Posterior vena cava (tissue), 2 donors: ENCODE measurements around the gene MTMR3. TPM values are rescaled to one million over a fixed set of nuclear protein-coding genes. Genes with fewer than 3 reads are reported as not detected.
A peak's percentile ranks its signal among the peaks of the same experiment; 100 is the strongest.
"Not testable (repeated sequence)": the region's sequence is repeated elsewhere in the genome, so short reads cannot be mapped to it uniquely, and the experiment has no call there.

Experiments used
- DNase-seq: peaks from one replicate; pipeline ENCODE4 v3.0.0-alpha.2; 2020; ENCODE audit warnings: low spot score
- intact Hi-C, 2 donors: fragments of 100-400 bp; cut with DNase I; formaldehyde crosslinking; loops; one replicate each; pipeline versions ENCODE4 v1.14.1 to v1.14.2; 2022 to 2023
- long read RNA-seq, 2 donors: library from polyadenylated mRNA; unstranded; transcript quantifications; one replicate each; pipeline ENCODE4 v2.0.0, GENCODE V29; 2020 to 2021
- total RNA-seq, 2 donors: library from RNA; stranded (reverse); fragmentation: NEBNext Ultra II Directional; extraction: Animal tissue kit (Norgen Biotek cat#: 25700); gene quantifications; one replicate each; pipeline ENCODE4 v1.2.1, GENCODE V29; 2021
- donor health status: DM: yes; HTN: yes; CAD: no.
- donor health status: DM: yes; HTN: yes; CAD: no.

The MTMR3 gene
- 10 to 100 TPM; 35.8 to 37.6 TPM for total RNA-seq
- long read RNA-seq, donor 1, full-length matches to known transcripts = 1 of 10 reads
- long read RNA-seq, donor 1, partial matches to known transcripts = 4 of 10 reads
- long read RNA-seq, donor 1, other reads (novel, unspliced or antisense) = 5 of 10 reads
- long read RNA-seq, donor 2, partial matches to known transcripts = 1 of 7 reads
- long read RNA-seq, donor 2, other reads (novel, unspliced or antisense) = 6 of 7 reads

DNA sequence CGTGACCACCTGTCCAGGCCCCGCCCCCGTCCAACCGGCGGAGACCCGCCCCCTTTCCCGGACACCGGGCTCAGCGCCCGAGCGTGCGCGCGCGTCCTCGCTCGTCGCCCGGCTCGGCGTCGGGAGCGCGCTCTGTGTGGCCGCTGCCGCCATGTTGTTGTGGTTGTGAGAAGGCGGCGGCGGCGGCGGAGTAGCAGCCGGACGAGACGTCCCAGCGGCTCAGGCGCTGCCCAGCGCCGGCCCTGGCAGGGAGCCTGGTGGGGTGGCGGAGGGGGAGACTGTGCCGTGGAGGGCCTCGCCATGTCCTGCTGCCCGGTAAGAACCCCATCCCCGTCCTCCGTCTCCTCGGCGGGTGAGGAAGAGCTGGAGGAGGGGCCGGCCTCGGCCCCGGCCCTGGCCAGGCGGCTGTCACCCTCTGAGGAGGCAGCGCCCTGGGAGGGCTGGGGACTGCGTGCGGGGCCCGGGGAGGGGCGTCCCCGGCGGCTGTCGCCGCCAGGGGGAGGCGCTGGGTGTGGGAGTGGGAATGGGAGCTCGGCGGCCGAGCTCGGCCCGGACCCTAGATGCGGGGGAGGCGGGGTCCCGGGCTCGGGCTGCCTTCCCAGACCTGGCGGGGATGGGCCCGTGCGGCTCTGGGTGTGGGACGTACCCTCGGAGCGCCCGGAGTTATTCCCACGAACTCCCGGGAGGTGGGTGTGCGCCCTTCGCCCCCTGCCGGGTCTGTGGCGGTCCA lies at the start of gene MTMR3:
MTMR3 (plus strand) TSS at position 130 of the 730 bp plus-strand sequence. CDS start 87,886 bp downstream, outside the sequence.
- peak; percentile 98 for DNase-seq
- intact Hi-C loops = no loop called here

- DNase-seq = no peak
- intact Hi-C loops = loop anchor here in 1 of 2 donors (10.0 kb wide), 1 partner anchor 171 kb away; no protein-coding TSS in a partner anchor
Measured at GRCh38 chr22:29833392-29833965, 49.5 kb upstream of the MTMR3 start.

GRCh38 chr22:29834046-29834445 lies 48.9 kb upstream of the MTMR3 start:
- no peak for DNase-seq
- intact Hi-C loops = loop anchor here in 1 of 2 donors (10.0 kb wide), 1 partner anchor 171 kb away; no protein-coding TSS in a partner anchor

- intact Hi-C loops = loop anchor here in 1 of 2 donors (10.0 kb wide), 1 partner anchor 168 kb away; no protein-coding TSS in a partner anchor
- peak; percentile 30 for DNase-seq
Measured at GRCh38 chr22:29836791-29837370, 46.1 kb upstream of the MTMR3 start.

DNA sequence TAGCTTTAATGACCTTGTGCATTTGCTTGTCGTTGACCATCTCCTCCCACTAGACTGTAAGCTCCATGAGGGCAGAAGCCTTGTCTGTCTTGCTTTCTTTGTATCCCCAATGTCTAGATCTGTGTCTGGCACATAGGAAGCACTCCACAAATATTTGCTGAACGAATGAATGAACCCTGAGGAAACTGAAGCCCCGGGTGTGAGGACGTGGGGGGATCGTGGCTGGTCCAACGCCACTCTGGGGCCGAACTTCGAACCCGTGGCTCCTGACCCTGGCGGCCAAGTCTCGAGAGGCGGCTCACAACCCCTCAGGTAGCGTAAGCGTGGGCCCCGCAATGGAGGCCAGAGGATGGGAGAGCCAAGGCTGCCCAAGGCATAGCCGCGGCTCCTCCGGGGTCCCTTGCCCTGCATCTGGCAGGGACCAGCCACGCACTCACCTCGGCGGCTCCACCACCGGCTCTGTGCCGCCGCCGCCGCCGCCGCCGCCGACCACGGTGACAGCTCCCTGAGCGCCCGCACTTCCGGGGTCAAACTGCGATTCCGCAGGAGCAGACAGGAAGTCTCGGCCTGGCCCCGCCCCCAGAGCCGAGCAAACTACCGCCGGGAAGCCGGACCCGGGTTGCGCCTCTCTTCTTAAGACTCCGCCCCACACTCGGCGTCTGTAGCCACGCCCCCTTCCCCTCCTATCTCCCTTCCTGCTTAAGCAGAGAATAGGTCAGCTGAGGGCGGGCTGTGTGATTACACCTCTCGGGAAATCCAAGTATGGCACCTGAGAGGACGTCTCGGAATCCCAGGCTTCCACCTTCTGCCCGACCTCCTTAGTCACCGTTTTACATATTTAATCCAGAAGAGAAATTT lies 45.0 kb upstream of the MTMR3 start, which contains the start of gene ASCC2:
ASCC2 (minus strand) TSS at position 534 of the 858 bp plus-strand sequence. CDS start 5,949 bp downstream, outside the sequence.
- intact Hi-C loops = loop anchor here (2.0 to 10.0 kb wide), 2 partner anchors 37 to 167 kb away; no protein-coding TSS in a partner anchor
- DNase-seq = peak; percentile 100

DNA sequence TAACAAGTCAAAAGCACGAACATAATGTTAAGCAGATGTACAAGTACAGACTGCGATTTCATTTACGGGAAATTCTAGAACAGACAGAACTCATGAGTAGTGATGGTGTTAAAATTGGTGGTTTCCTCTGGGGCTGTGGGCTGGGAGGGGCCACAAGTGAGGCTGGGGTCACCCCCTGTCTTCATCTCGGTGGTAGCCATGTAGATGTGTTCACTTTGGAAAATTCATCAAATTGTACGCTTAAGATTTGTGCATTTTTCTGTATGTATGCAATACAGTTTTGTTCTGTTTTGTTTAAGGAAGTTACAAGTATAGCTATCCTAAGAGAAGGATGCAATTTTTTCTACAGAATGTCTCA lies 44.4 kb upstream of the MTMR3 start:
- no peak for DNase-seq
- intact Hi-C loops = loop anchor here (2.0 to 10.0 kb wide), 2 partner anchors 36 to 166 kb away; no protein-coding TSS in a partner anchor

DNA sequence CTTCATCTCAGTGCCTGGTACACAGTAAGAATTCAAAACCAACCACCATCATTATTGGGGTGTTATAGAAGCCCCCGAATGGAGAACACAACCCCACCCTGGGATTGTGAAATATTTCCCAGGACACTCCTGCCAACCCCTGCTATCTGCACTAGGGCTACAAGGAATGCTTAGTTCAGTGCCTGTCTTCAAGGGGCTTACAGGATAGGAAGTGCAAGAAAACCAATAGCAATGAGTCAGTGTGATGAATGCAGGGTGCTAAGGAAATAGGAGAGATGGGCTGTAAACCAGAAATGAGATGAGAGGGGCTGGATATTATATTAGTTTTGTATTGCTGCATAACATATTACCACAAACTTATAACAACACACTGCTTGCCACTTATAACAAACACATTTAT lies 43.9 kb upstream of the MTMR3 start:
- DNase-seq = no peak

GRCh38 chr22:29840498-29840897 lies 42.5 kb upstream of the MTMR3 start:
- intact Hi-C loops = no loop called here
- no peak for DNase-seq

More for the DNA sequence above, 43.9 kb upstream of the MTMR3 start:
- intact Hi-C loops = loop anchor here (2.0 to 10.0 kb wide), 2 partner anchors 36 to 166 kb away; no protein-coding TSS in a partner anchor

DNA sequence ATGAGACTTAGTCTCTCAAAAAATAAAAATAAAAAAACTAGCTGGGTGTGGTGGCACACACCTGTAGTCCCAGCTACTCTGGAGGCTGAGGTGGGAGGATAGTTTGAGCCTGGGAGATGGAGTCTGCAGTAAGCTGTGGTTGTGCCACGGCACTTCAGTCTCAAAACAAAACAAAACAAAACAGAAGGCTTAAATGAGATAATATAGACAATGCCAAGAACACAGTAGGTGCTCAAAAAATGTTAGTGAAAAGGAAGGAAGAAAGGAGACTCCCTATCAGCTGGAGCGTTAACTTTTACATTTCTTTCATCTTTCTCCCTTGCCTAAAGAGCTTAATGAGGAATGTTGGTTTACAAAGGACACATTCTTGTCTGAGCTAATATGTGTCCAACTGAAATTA lies 40.8 kb upstream of the MTMR3 start:
- DNase-seq = no peak
- intact Hi-C loops = no loop called here

GRCh38 chr22:29842740-29843139 lies 40.2 kb upstream of the MTMR3 start:
- intact Hi-C loops = loop anchor here in 1 of 2 donors (1.0 kb wide), 1 partner anchor 39 kb away; no protein-coding TSS in a partner anchor
- DNase-seq = peak; percentile 41

DNA sequence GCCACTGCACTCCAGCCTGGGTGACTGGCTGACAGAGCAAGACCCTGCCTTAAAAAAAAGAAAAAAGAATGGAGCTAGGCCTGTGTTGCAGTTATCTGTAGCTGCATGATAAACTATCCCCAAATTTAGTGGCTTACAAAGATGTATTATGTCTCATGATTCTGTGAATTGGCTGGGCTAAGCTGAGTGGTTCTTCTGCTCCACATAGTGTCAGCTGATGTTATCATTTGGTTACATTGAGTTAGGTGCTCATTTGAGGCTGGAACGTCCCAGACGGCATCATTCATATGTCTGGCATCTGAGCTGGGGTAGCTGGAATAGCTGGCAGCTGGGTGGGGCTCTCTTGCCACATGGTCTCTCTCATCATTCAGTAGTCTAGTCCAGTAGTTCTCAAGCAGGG lies 36.7 kb upstream of the MTMR3 start:
- intact Hi-C loops = no loop called here
- peak; percentile 30 for DNase-seq

GRCh38 chr22:29848111-29848510 lies 34.9 kb upstream of the MTMR3 start:
- DNase-seq = peak; percentile 42
- intact Hi-C loops = no loop called here

DNA sequence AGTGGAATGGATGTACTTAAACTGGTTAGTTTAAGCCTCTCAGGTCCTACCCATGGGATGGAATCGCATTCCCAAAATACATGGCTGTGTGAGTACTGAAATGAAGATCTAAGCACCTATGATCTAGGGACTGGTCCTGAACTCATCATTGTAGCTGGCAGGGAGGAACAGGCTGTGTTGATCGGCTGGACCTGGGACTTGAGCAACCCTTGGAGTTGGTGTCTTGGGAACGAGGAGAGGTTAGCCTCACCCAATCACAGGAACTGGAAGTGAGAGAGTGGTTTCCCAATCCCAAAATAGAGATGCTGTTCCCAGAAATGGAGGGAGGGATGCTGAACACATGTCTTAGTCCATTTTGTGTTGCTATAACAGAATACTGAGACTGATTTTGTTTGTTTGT lies 28.5 kb upstream of the MTMR3 start:
- intact Hi-C loops = no loop called here

GRCh38 chr22:29855611-29856181 lies 27.3 kb upstream of the MTMR3 start:
- intact Hi-C loops = no loop called here
- DNase-seq = no peak

More for the DNA sequence above, 28.5 kb upstream of the MTMR3 start:
- no peak for DNase-seq

GRCh38 chr22:29856496-29856895 lies 26.5 kb upstream of the MTMR3 start:
- intact Hi-C loops = no loop called here
- DNase-seq = no peak

- peak; percentile 51 for DNase-seq
- intact Hi-C loops = not testable (repeated sequence)
Measured at GRCh38 chr22:29859030-29859429, 23.9 kb upstream of the MTMR3 start.

DNA sequence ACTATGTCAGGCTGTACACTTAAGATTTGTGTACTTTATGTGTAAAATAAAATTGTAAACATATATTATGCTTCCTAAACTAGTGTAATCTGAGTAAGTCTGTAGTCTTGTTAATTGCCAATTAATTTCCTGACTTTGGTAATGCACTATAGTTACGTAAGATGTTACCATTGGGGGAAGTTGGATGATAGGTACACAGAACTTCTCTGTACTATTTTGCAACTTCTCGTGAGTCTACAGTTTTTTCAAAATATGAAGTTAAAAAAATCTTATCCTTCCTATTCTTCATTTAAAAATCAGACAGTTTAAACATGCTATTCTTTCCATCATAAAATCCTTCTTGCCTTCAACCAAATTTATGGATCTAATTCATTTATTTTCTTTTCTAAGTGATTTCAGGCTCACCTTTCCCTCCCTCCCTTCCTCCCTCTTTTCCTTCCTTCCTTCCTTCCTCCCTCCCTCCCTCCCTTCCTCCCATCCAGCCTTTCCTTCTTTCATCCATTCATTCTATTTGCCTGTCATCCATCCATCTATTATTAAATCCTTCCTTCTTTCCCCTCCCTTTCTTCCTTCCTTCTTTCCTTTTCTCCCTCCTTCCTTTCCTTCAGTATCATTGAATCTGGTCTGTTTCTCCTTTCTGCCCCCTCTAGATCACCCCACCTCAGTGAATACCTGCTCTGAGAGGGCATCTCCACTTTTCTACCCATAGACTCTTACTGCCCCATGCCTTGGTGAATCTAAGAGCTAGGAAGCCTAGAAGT lies 22.8 kb upstream of the MTMR3 start:
- DNase-seq = no peak
- intact Hi-C loops = no loop called here
